HG03108 (cell line): Measurements from ENCODE around the gene RAB3A.

Experiments used
- ATAC-seq: cut with Tn5 transposase; IDR thresholded peaks from one replicate; pipeline ENCODE4 v1.9.1; 2021; ENCODE audit warnings: moderate library complexity; ENCODE audit not compliant: unreplicated experiment

RAB3A gene

GRCh38 chr19:18202397-18202777, 1.5 kb downstream of the RAB3A start:
- no peak for ATAC-seq

- ATAC-seq, result no peak
Observed at GRCh38 chr19:18198374-18198773, 5.5 kb downstream of the RAB3A start.

GRCh38 chr19:18197941-18198340, 5.9 kb downstream of the RAB3A start:
- no peak for ATAC-seq

- no peak for ATAC-seq
Observed at GRCh38 chr19:18197306-18197705, 6.5 kb downstream of the RAB3A start.

- ATAC-seq, result no peak
Observed at GRCh38 chr19:18196511-18196845, 7.4 kb downstream of the RAB3A start.

GRCh38 chr19:18194554-18195238, 9.1 kb downstream of the RAB3A start:
- ATAC-seq, result no peak

GRCh38 chr19:18194181-18194530, 9.7 kb downstream of the RAB3A start:
- ATAC-seq, result no peak

GRCh38 chr19:18193388-18194180, 10.3 kb downstream of the RAB3A start:
- ATAC-seq, result no peak

GRCh38 chr19:18192673-18193387, 11.0 kb downstream of the RAB3A start, which contains the start of gene MPV17L2:
Gene MPV17L2 (plus strand): TSS chr19:18193218. CDS start chr19:18193282, 64 bp downstream.
- peak; percentile 81 for ATAC-seq

GRCh38 chr19:18191640-18192062, 12.2 kb downstream of the RAB3A start:
- no peak for ATAC-seq

GRCh38 chr19:18190278-18190677, 13.6 kb downstream of the RAB3A start:
- no peak for ATAC-seq

GRCh38 chr19:18185538-18185937, 18.3 kb downstream of the RAB3A start:
- ATAC-seq, result no peak

GRCh38 chr19:18183529-18183928, 20.3 kb downstream of the RAB3A start:
- ATAC-seq, result no peak

- no peak for ATAC-seq
Observed at GRCh38 chr19:18179957-18180356, 23.9 kb downstream of the RAB3A start.

- no peak for ATAC-seq
Observed at GRCh38 chr19:18176367-18177310, 27.2 kb downstream of the RAB3A start.

- ATAC-seq, result no peak
Observed at GRCh38 chr19:18174983-18175382, 28.9 kb downstream of the RAB3A start.

- peak; percentile 47 for ATAC-seq
Observed at GRCh38 chr19:18173572-18174288, 30.1 kb downstream of the RAB3A start, which contains the start of gene IFI30. Gene IFI30 (plus strand): TSS chr19:18173813. CDS start chr19:18173842, 29 bp downstream.

GRCh38 chr19:18173054-18173571, 30.7 kb downstream of the RAB3A start:
- ATAC-seq, result no peak

- ATAC-seq, result no peak
Observed at GRCh38 chr19:18172331-18173053, 31.4 kb downstream of the RAB3A start.
